OCI-LY1 (cell line): Measurements from ENCODE around the gene IARS1.

ENCODE experiments used
- H2AFZ ChIP-seq: fragments of 200-600 bp; sonication (generic), shearing (Covaris generic); 2 replicates; pipeline ENCODE4 v1.6.0; 2014; ENCODE audit warnings: antibody characterized with exemption, mild to moderate bottlenecking, low read length
- H3F3A ChIP-seq: fragments of 200-600 bp; sonication (generic), shearing (Covaris generic); 2 replicates; pipeline ENCODE4 v1.6.0; 2014; ENCODE audit warnings: mild to moderate bottlenecking, antibody characterized with exemption, low read length, moderate library complexity; ENCODE audit not compliant: insufficient read depth
- H3K27ac ChIP-seq: fragments of 200-600 bp; sonication (generic); 2 replicates; pipeline ENCODE4 v1.5.1; 2014; ENCODE audit warnings: low read length, mixed run types, mild to moderate bottlenecking, low read depth; ENCODE audit not compliant: poor library complexity, severe bottlenecking
- H3K27me3 ChIP-seq: fragments of 200-600 bp; sonication (generic); 2 replicates; pipeline ENCODE4 v1.6.0; 2014; ENCODE audit warnings: antibody characterized with exemption, mild to moderate bottlenecking, low read length, moderate library complexity; ENCODE audit not compliant: insufficient read depth
- H3K36me3 ChIP-seq: fragments of 200-600 bp; sonication (generic); 2 replicates; pipeline ENCODE4 v1.6.1; 2014; ENCODE audit warnings: mild to moderate bottlenecking, antibody characterized with exemption, low read length, moderate library complexity, mixed read lengths; ENCODE audit not compliant: insufficient read depth
- H3K4me1 ChIP-seq: fragments of 200-600 bp; sonication (generic); 2 replicates; pipeline ENCODE4 v1.5.1; 2014; ENCODE audit warnings: mild to moderate bottlenecking, low read length, moderate library complexity; ENCODE audit not compliant: insufficient read depth, severe bottlenecking
- H3K4me2 ChIP-seq: fragments of 200-600 bp; sonication (generic), shearing (Covaris generic); 2 replicates; pipeline ENCODE4 v1.6.1; 2014; ENCODE audit warnings: low read length
- H3K4me3 ChIP-seq: fragments of 200-600 bp; sonication (generic); 2 replicates; pipeline ENCODE4 v1.5.1; 2014; ENCODE audit warnings: low read length, low read depth, mild to moderate bottlenecking, mixed read lengths; ENCODE audit not compliant: poor library complexity, severe bottlenecking
- H3K79me2 ChIP-seq: fragments of 200-600 bp; shearing (Covaris generic); 2 replicates; pipeline ENCODE4 v1.6.1; 2016; ENCODE audit warnings: mixed run types, low read length, mixed read lengths; ENCODE audit not compliant: insufficient read depth
- H3K9ac ChIP-seq: fragments of 200-600 bp; sonication (generic), shearing (Covaris generic); 2 replicates; pipeline ENCODE4 v1.6.1; 2014; ENCODE audit warnings: mild to moderate bottlenecking, low read length, mixed read lengths
- H3K9me2 ChIP-seq: fragments of 200-600 bp; sonication (generic), shearing (Covaris generic); 2 replicates; pipeline ENCODE4 v1.6.1; 2014; ENCODE audit warnings: low read depth, mild to moderate bottlenecking, low read length, mixed read lengths
- H3K9me3 ChIP-seq: fragments of 200-600 bp; shearing (Covaris generic); 2 replicates; pipeline ENCODE4 v1.6.1; 2014; ENCODE audit warnings: low read length, mixed read lengths
- H4K20me1 ChIP-seq: fragments of 200-600 bp; sonication (generic), shearing (Covaris generic); 2 replicates; pipeline ENCODE4 v1.6.0; 2016; ENCODE audit warnings: mild to moderate bottlenecking, low read length; ENCODE audit not compliant: insufficient read depth
- CTCF ChIP-seq: fragments of 200-600 bp; sonication (generic), shearing (Covaris generic); IDR thresholded peaks from 2 replicates; pipeline ENCODE4 v1.5.1; 2017; ENCODE audit warnings: mild to moderate bottlenecking, antibody characterized with exemption, low read length, moderate library complexity, mixed read lengths
- EZH2 ChIP-seq: fragments of 200-600 bp; sonication (generic), shearing (Covaris generic); IDR thresholded peaks from 2 replicates; pipeline ENCODE4 v1.8.0; 2017; ENCODE audit warnings: borderline replicate concordance, mixed run types, mild to moderate bottlenecking, antibody characterized with exemption, low read length, moderate library complexity, mixed read lengths

The IARS1 gene

GRCh38 chr9:92327283-92327850 lies 33.9 kb upstream of the IARS1 start:
- H3K4me1 ChIP-seq, result peaks cover 33% of the 10 kb centered on the region
- no peaks in the 10 kb centered on the region for H3F3A ChIP-seq
- peak overlapping the region; percentile 85 for H3K4me2 ChIP-seq
- H3K9me3 ChIP-seq, result no peaks in the 10 kb centered on the region
- H3K79me2 ChIP-seq, result peaks cover 44% of the 10 kb centered on the region
- H3K27ac ChIP-seq, result no peak overlapping the region
- no peaks in the 10 kb centered on the region for H3K9me2 ChIP-seq
- TF ChIP-seq CTCF (no peak), EZH2 (no peak)
- peak overlapping the region; percentile 86 for H3K4me3 ChIP-seq
- H3K9ac ChIP-seq, result peak overlapping the region; percentile 71
- peaks cover 13% of the 10 kb centered on the region for H3K36me3 ChIP-seq
- H2AFZ ChIP-seq, result no peak overlapping the region
- no peaks in the 10 kb centered on the region for H4K20me1 ChIP-seq
- no peaks in the 10 kb centered on the region for H3K27me3 ChIP-seq

- no peaks in the 10 kb centered on the region for H3K27me3 ChIP-seq
- H3K27ac ChIP-seq, result no peak overlapping the region
- no peaks in the 10 kb centered on the region for H3K9me2 ChIP-seq
- no peaks in the 10 kb centered on the region for H3F3A ChIP-seq
- H2AFZ ChIP-seq, result no peak overlapping the region
- peaks cover 33% of the 10 kb centered on the region for H3K4me1 ChIP-seq
- H4K20me1 ChIP-seq, result no peaks in the 10 kb centered on the region
- peak overlapping the region; percentile 86 for H3K4me3 ChIP-seq
- peak overlapping the region; percentile 71 for H3K9ac ChIP-seq
- H3K4me2 ChIP-seq, result peak overlapping the region; percentile 85
- H3K79me2 ChIP-seq, result peaks cover 44% of the 10 kb centered on the region
- H3K36me3 ChIP-seq, result peaks cover 21% of the 10 kb centered on the region
- TF ChIP-seq EZH2, result no peak
- no peak for TF ChIP-seq CTCF
- H3K9me3 ChIP-seq, result no peaks in the 10 kb centered on the region
Observed at GRCh38 chr9:92325991-92326500, 32.5 kb upstream of the IARS1 start.

- Histone ChIP-seq H3F3A (no peaks in the 10 kb centered on the region), H2AFZ (0 out of 2 replicates have a peak within 1 kb of the TSS, but pooled peaks have one; percentile 23), H3K4me3 (peak within 1 kb of the TSS; percentile 86), H3K9me2 (no peaks in the 10 kb centered on the region), H3K27me3 (no peaks in the 10 kb centered on the region), H4K20me1 (no peaks in the 10 kb centered on the region), H3K79me2 (peaks cover 44% of the 10 kb centered on the region), H3K9me3 (no peaks in the 10 kb centered on the region), H3K27ac (peak within 1 kb of the TSS; percentile 63), H3K36me3 (peaks cover 27% of the 10 kb centered on the region), H3K4me1 (peaks cover 33% of the 10 kb centered on the region), H3K9ac (peak within 1 kb of the TSS; percentile 71), H3K4me2 (peak within 1 kb of the TSS; percentile 85)
- TF ChIP-seq EZH2, result no peak
Observed at GRCh38 chr9:92325269-92325990, 31.9 kb upstream of the IARS1 start, which contains the start of the genes CENPP and NOL8. Gene CENPP (plus strand): TSS chr9:92325953. Gene NOL8 (minus strand): TSS chr9:92325350. CDS start chr9:92324161, 1,189 bp downstream.
